Right lobe of liver (tissue), 4 donors: ENCODE data around the gene MAPK4.

Experiments
- POLR2A ChIP-seq: fragments of 450-650 bp; IDR thresholded peaks from one replicate; pipeline ENCODE4 v1.6.1; 2017; ENCODE audit warnings: antibody characterized with exemption, mild to moderate bottlenecking
- TF ChIP-seq, protein P1 (sequence below), 4 donors: fragments of 200-600 bp in 3 of 4; fragments of 450-650 bp in 1 of 4; IDR thresholded peaks; one replicate each; pipeline versions ENCODE4 v1.5.1 to v1.8.0; 2016 to 2022; ENCODE audit warnings: antibody characterized with exemption in 4 of 4, mild to moderate bottlenecking in 2 of 4
- donor health status: DM: no; HTN: no; CAD: no.
- donor health status: DM: no; HTN: no; CAD: no.
- donor health status: DM: no; HTN: yes; CAD: no.

DNA sequence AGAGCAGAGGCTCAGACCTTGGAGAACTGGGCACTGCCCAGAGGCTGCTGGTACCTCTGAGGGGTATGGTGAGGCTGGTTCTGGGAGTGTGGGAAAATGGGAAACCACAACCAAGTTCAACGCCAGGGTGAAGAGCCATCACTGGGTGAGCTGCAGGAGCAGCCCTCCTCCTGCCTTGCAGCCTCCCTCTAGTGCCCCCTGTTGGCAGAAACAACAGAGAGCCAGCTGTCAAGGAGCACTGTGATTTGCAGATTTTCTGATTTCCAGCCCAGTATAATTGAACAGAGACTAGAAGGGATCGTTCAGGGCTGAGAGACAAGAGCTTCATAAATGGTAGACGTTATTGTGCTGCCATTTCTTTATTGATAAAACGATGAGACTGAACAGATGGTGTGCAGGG, 50.5 kb downstream of the MAPK4 start:
- TF ChIP-seq POLR2A: no peak
- TF ChIP-seq, protein P1, sequence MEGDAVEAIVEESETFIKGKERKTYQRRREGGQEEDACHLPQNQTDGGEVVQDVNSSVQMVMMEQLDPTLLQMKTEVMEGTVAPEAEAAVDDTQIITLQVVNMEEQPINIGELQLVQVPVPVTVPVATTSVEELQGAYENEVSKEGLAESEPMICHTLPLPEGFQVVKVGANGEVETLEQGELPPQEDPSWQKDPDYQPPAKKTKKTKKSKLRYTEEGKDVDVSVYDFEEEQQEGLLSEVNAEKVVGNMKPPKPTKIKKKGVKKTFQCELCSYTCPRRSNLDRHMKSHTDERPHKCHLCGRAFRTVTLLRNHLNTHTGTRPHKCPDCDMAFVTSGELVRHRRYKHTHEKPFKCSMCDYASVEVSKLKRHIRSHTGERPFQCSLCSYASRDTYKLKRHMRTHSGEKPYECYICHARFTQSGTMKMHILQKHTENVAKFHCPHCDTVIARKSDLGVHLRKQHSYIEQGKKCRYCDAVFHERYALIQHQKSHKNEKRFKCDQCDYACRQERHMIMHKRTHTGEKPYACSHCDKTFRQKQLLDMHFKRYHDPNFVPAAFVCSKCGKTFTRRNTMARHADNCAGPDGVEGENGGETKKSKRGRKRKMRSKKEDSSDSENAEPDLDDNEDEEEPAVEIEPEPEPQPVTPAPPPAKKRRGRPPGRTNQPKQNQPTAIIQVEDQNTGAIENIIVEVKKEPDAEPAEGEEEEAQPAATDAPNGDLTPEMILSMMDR (IDR thresholded peaks at IDR 0.05): peak in 1 of 4 donors; percentile 13
